H9 (cell line): ENCODE results near the gene PPP4R2. TPM values are rescaled to one million over a fixed set of nuclear protein-coding genes. Genes with fewer than 3 reads are reported as not detected.

Experiments used
- DNase-seq: peaks from one replicate; pipeline ENCODE4 v3.0.0-alpha.2; 2017
- H2AFZ ChIP-seq: one replicate; pipeline ENCODE4 v1.6.1; 2013; ENCODE audit warnings: mild to moderate bottlenecking, low read length, control low read depth, moderate library complexity
- H2AK5ac ChIP-seq: 2 replicates; pipeline ENCODE4 v1.6.1; 2013; ENCODE audit warnings: low read length, control low read depth, mixed read lengths; ENCODE audit not compliant: insufficient read length
- H2BK120ac ChIP-seq: one replicate; pipeline ENCODE4 v1.6.1; 2013; ENCODE audit warnings: low read depth, mild to moderate bottlenecking, low read length, control low read depth, inconsistent platforms; ENCODE audit not compliant: poor library complexity, severe bottlenecking
- H2BK12ac ChIP-seq: 2 replicates; pipeline ENCODE4 v1.6.1; 2013; ENCODE audit warnings: low read length, control low read depth, mixed read lengths, low read depth; ENCODE audit not compliant: insufficient read length
- H2BK15ac ChIP-seq: 2 replicates; pipeline ENCODE4 v1.6.1; 2013; ENCODE audit warnings: low read depth, low read length, control low read depth
- H2BK20ac ChIP-seq: one replicate; pipeline ENCODE4 v1.6.1; 2013; ENCODE audit warnings: low read depth, mild to moderate bottlenecking, low read length, control low read depth, inconsistent platforms; ENCODE audit not compliant: poor library complexity, severe bottlenecking
- H2BK5ac ChIP-seq: 2 replicates; pipeline ENCODE4 v1.6.1; 2013; ENCODE audit warnings: low read length, control low read depth, mixed read lengths; ENCODE audit not compliant: insufficient read length
- H3K14ac ChIP-seq: 2 replicates; pipeline ENCODE4 v1.6.1; 2013; ENCODE audit warnings: low read length, control low read depth; ENCODE audit not compliant: insufficient read depth
- H3K18ac ChIP-seq: 2 replicates; pipeline ENCODE4 v1.6.1; 2013; ENCODE audit warnings: low read depth, mild to moderate bottlenecking, mixed read lengths, low read length, control low read depth; ENCODE audit not compliant: insufficient read length
- H3K23ac ChIP-seq: 2 replicates; pipeline ENCODE4 v1.6.1; 2013; ENCODE audit warnings: low read length, control low read depth, mixed read lengths, low read depth; ENCODE audit not compliant: insufficient read length
- H3K23me2 ChIP-seq: 2 replicates; pipeline ENCODE4 v1.6.1; 2013; ENCODE audit warnings: low read depth, mild to moderate bottlenecking, mixed read lengths, low read length, control low read depth; ENCODE audit not compliant: insufficient read length, poor library complexity, severe bottlenecking
- H3K27ac ChIP-seq: 2 replicates; pipeline ENCODE4 v1.5.1; 2013; ENCODE audit warnings: low read length, control low read depth, mixed read lengths, low read depth; ENCODE audit not compliant: insufficient read length
- H3K27me3 ChIP-seq: 2 replicates; pipeline ENCODE4 v1.6.1; 2013; ENCODE audit warnings: low read length, control low read depth, inconsistent platforms; ENCODE audit not compliant: insufficient read depth
- H3K4ac ChIP-seq: 2 replicates; pipeline ENCODE4 v1.6.1; 2013; ENCODE audit warnings: low read depth, mild to moderate bottlenecking, control low read depth, inconsistent platforms, low read length, moderate library complexity
- H3K4me1 ChIP-seq: 2 replicates; pipeline ENCODE4 v1.6.1; 2013; ENCODE audit warnings: low read length, control low read depth, inconsistent platforms; ENCODE audit not compliant: insufficient read depth
- H3K4me2 ChIP-seq: 2 replicates; pipeline ENCODE4 v1.6.1; 2013; ENCODE audit warnings: low read length, control low read depth, mixed read lengths; ENCODE audit not compliant: insufficient read length, insufficient read depth
- H3K56ac ChIP-seq: 2 replicates; pipeline ENCODE4 v1.6.1; 2013; ENCODE audit warnings: low read depth, mild to moderate bottlenecking, mixed read lengths, low read length, control low read depth; ENCODE audit not compliant: insufficient read length
- H3K79me1 ChIP-seq: 2 replicates; pipeline ENCODE4 v1.6.1; 2013; ENCODE audit warnings: low read depth, mild to moderate bottlenecking, moderate library complexity, low read length, control low read depth, inconsistent platforms; ENCODE audit not compliant: insufficient read depth, poor library complexity, severe bottlenecking
- H3K79me2 ChIP-seq: 2 replicates; pipeline ENCODE4 v1.6.1; 2013; ENCODE audit warnings: low read length, control low read depth, inconsistent platforms; ENCODE audit not compliant: insufficient read depth
- H3K9ac ChIP-seq: 2 replicates; pipeline ENCODE4 v1.6.1; 2013; ENCODE audit warnings: low read length, control low read depth, mixed read lengths; ENCODE audit not compliant: insufficient read length; ENCODE audit errors: extremely low read depth
- H3K9me3 ChIP-seq: one replicate; pipeline ENCODE4 v1.6.1; 2013; ENCODE audit warnings: low read depth, low read length, inconsistent platforms; ENCODE audit not compliant: control insufficient read depth
- H3T11ph ChIP-seq: one replicate; pipeline ENCODE4 v1.6.1; 2013; ENCODE audit warnings: mild to moderate bottlenecking, low read length, control low read depth, inconsistent platforms
- H4K20me1 ChIP-seq: one replicate; pipeline ENCODE4 v1.6.1; 2013; ENCODE audit not compliant: control insufficient read depth, insufficient read length, insufficient read depth
- H4K5ac ChIP-seq: 2 replicates; pipeline ENCODE4 v1.6.1; 2013; ENCODE audit warnings: low read depth, mild to moderate bottlenecking, mixed read lengths, low read length, control low read depth; ENCODE audit not compliant: insufficient read length
- H4K8ac ChIP-seq: replicated peaks from 2 replicates; pipeline ENCODE4 v1.6.1; 2013; ENCODE audit warnings: low read length, control low read depth, mixed read lengths, low read depth; ENCODE audit not compliant: insufficient read length
- H4K91ac ChIP-seq: 2 replicates; pipeline ENCODE4 v1.6.1; 2013; ENCODE audit warnings: low read depth, mild to moderate bottlenecking, moderate library complexity, mixed read lengths, low read length, control low read depth; ENCODE audit not compliant: insufficient read length
- H3K27ac Mint-ChIP-seq, 3 experiments: 2 replicates in 2 of 3; 3 replicates in 1 of 3; pipeline ENCODE4 v1.8.0; 2020 to 2021; ENCODE audit warnings: mixed read lengths in 3 of 3, mild to moderate bottlenecking in 1 of 3, moderate library complexity in 1 of 3
- H3K27me3 Mint-ChIP-seq: 2 replicates; pipeline ENCODE4 v1.8.0; 2021; ENCODE audit warnings: low read depth, mild to moderate bottlenecking, moderate library complexity, mixed read lengths
- H3K36me3 Mint-ChIP-seq, 3 experiments: 2 replicates in 2 of 3; 3 replicates in 1 of 3; pipeline ENCODE4 v1.8.0; 2020 to 2021; ENCODE audit warnings: low read depth in 3 of 3, mixed read lengths in 3 of 3; ENCODE audit not compliant: insufficient read depth in 1 of 3
- H3K4me1 Mint-ChIP-seq, 2 experiments: 2 replicates each; pipeline ENCODE4 v1.8.0; 2020; ENCODE audit warnings: mixed read lengths in 2 of 2
- H3K4me3 Mint-ChIP-seq, 2 experiments: 2 replicates in 1 of 2; 3 replicates in 1 of 2; pipeline ENCODE4 v1.8.0; 2020 to 2021; ENCODE audit warnings: mild to moderate bottlenecking in 2 of 2, mixed read lengths in 2 of 2, moderate library complexity in 1 of 2
- H3K9me3 Mint-ChIP-seq, 2 experiments: 2 replicates in 1 of 2; 3 replicates in 1 of 2; pipeline ENCODE4 v1.8.0; 2020; ENCODE audit warnings: mild to moderate bottlenecking in 2 of 2, mixed read lengths in 2 of 2, moderate library complexity in 1 of 2
- CTCF ChIP-seq: fragments of 200-600 bp; sonication (generic); conservative IDR thresholded peaks from 3 replicates; pipeline ENCODE4 v1.8.0; 2021; ENCODE audit warnings: antibody characterized with exemption, mild to moderate bottlenecking
- WGBS: extraction: QIAGEN DNeasy Blood & Tissue Kit; methylation state at CpG from one replicate; pipeline ENCODE4 v1.1.7; 2013; ENCODE audit warnings: missing lambda C conversion rate, low lambda C conversion rate, mixed read lengths; ENCODE audit not compliant: insufficient read length; ENCODE audit errors: extremely low coverage; 5-methylcytosine and 5-hydroxymethylcytosine counted together
- total RNA-seq: library from RNA; stranded (reverse); gene quantifications from 2 replicates; pipeline ENCODE4 v1.2.1, GENCODE V29; 2021

Gene PPP4R2
- total RNA-seq, 1 experiment from 2014 or later, result 132 TPM

GRCh38 chr3:73098026-73098425 lies 101.4 kb downstream of the PPP4R2 start:
- Mint-ChIP-seq H3K9me3 (no peaks in the 10 kb centered on the region; a peak in 1 of 5 replicates), H3K36me3 (peaks cover 0 to 2% (median 0%) of the 10 kb centered on the region in 3 experiments; a peak in 2 of 7 replicates), H3K27ac (no peak overlapping the region), H3K4me1 (peaks cover 25% of the 10 kb centered on the region in 2 experiments), H3K27me3 (peaks cover 3% of the 10 kb centered on the region), H3K4me3 (no peak overlapping the region)
- Histone ChIP-seq H2AK5ac (no peak overlapping the region), H4K20me1 (no peaks in the 10 kb centered on the region), H3K23ac (no peak overlapping the region), H3K79me1 (no peaks in the 10 kb centered on the region), H4K8ac (no peak overlapping the region), H2BK20ac (no peak overlapping the region), H3T11ph (no peak overlapping the region), H3K9me3 (no peaks in the 10 kb centered on the region), H3K56ac (no peak overlapping the region), H3K4me2 (no peak overlapping the region), H3K23me2 (no peaks in the 10 kb centered on the region), H2BK120ac (no peak overlapping the region), H4K5ac (no peak overlapping the region), H3K4ac (no peak overlapping the region), H3K18ac (no peak overlapping the region), H3K9ac (no peak overlapping the region), H3K14ac (no peak overlapping the region), H3K27ac (no peak overlapping the region), H3K27me3 (no peaks in the 10 kb centered on the region), H2BK12ac (no peak overlapping the region), H2BK5ac (no peak overlapping the region), H2AFZ (no peak overlapping the region), H2BK15ac (no peak overlapping the region), H3K79me2 (no peaks in the 10 kb centered on the region), H4K91ac (no peak overlapping the region), H3K4me1 (no peaks in the 10 kb centered on the region)
- no peak for DNase-seq
- no peak for TF ChIP-seq CTCF
- WGBS, result no CpG with 5 or more reads among the region's 2 CpGs
